ENCODE results near the gene AACS.

DNA sequence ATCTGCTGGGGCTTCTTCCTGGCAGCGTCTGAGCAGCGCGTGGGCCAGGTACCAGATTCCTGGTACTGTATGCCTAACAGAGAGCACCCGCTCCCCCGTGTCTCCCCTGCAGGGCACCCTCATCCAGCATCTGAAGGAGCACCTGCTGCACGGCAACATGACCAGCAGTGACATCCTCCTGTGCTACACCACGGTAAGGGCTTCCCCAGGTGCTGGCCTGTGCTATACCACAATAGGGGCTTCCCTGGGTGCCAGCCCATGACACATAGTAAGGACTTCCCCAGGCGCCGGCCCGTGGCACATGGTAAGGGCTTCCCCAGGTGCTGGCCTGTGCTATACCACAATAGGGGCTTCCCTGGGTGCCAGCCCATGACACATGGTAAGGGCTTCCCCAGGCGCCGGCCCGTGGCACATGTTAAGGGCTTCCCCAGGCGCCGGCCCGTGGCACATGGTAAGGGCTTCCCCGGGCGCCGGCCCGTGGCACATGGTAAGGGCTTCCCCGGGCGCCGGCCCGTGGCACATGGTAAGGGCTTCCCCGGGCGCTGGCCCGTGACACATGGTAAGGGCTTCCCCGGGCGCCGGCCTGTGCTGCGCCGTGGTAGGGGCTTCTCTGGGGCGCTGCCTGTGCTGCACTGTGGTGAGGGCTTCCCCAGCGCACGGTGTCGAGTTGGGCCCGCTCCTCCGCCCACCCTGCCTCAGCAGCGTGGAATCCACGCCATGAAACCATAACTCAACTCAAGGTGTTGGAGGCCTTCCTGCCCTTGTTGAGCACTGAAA is 49.3 kb downstream of the AACS start:
- TF ChIP-seq TAF1 (IDR thresholded peaks at IDR 0.05; ENCODE audit: borderline replicate concordance, insufficient read depth, low read length) (no peak), POLR2AphosphoS5 (IDR thresholded peaks at IDR 0.05; ENCODE audit: low read depth, low read length) (no peak), SIN3A (IDR thresholded peaks at IDR 0.05; ENCODE audit: borderline replicate concordance, insufficient read depth, low read length) (no peak)

Measured in PFSK-1 (cell line).